Activated CD8-positive, alpha-beta memory T cell treated with anti-CD3 and anti-CD28 coated beads for 4 hours (primary cell): ENCODE data around the gene PDE7B.

Experiments used
- DNase-seq, 2 donors: peaks; one replicate each; pipeline ENCODE4 v3.0.0-alpha.2; 2020; ENCODE audit warnings: low read depth in 2 of 2

Gene PDE7B

DNA sequence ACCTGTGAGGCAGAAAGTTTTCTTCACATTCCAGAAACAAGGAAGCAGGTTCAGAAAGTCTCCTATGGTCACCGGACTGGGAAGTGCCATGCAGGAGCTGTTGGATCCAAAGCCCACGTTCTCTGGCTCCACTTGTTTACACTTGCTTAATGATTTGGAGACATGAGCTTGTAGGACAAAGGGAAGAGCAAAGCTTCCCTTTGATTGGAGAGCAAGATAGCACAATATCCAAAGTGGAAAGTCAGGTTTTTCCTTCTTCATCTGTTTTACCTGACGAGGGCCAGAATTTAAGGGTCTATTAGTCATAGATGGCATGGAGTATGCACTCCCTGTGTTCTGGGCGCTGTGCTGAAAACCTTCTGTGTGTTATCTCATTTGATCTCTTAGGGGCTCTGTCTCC, 81.2 kb downstream of the PDE7B start:
- no peak for DNase-seq

DNA sequence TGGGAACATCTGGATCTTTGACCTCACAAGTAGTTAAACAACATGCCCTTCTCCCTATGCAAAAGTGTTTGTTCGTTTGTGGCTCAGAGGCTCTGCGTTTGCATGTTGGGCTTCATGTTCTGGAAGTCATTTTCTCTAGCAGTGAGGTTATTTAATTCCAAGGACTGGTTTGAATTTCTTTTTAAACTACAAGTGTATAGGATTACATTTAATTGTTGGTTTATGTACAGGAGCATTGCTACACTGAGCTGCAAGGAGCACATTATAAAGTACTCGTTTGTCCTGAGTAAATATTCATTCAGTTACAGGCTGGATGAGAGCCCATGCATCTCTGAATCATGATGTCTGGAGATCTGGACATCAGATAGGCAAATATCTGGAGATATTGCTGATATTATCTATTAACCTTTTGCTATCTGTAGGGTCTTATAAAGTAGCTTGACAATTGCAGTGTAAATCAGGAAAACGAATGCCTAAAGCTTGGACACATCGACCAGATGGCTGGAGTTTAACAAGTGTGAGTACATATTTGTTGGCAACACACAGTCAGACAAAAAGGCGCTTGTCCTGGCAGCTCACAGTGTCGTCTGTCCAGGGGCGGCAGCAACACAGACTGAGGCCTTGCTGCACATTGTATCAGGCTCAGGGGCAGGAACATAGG, 84.6 kb downstream of the PDE7B start:
- no peak for DNase-seq

DNA sequence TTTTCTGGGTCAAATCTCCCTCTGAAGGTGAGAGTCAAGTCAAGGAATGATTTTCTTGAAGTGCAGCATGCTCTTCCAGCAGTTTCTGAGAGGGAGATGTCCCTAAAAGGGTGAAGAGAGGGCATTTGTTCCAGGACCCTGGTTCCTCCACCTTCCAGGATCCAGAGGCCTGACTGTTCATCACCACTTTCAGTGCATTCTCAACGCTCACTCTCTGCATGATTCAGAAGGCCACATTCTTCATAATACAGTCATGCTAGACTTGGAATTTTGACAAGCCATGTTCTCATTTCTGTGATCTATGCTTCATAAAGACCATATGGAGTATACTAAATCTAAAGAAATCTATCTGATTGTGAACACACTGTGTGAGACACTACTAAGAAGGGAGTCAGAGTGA, 85.1 kb downstream of the PDE7B start:
- DNase-seq = no peak

DNA sequence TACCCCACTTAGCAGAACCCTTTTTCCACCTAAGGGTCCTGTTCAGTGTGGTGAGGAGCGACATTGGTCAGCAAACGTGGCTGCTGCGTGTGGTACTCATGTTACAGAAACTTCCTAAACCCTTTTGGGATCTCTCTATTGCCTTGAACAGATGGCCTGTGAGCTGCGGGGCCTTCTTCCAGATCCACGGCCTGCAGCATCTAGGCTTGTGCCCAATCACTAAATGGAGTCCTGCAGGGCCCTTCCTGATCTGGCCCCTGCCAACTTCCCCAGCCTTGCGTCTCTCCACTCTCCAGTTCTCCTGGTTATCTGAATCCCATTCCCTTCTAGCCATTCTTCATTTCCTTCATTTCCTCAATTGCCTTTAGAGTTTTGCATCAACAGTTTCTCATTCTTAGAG, 85.6 kb downstream of the PDE7B start:
- DNase-seq = no peak

DNA sequence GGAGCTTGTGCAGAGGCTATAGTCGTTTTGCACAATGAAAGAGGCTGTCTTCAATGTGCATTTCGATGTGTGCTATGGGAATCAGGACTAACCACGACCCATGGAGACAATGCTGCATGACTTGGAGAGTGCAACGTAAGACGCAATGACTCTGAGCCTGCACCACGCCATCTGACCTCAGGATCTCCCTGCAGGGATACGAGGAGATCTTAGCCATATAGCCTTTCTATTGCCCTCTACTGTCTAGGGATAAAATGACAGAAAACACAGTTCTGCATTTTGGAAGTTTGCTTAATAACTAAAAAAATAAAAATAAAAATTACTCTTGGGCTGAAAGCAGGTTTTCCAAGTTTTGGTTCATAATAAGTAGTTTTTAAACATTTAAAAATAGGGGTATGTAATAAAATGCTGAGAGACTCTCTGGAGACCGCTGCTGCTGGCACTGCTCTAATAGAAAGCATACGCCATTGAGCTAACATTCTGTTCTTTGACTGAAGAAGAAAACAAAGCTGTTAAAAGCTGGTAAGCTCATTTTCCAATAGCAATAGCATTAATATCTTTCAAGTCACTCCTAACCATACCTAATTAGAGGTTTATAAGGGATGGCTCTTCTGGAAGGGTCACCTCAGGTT, 87.2 kb downstream of the PDE7B start:
- no peak for DNase-seq

DNA sequence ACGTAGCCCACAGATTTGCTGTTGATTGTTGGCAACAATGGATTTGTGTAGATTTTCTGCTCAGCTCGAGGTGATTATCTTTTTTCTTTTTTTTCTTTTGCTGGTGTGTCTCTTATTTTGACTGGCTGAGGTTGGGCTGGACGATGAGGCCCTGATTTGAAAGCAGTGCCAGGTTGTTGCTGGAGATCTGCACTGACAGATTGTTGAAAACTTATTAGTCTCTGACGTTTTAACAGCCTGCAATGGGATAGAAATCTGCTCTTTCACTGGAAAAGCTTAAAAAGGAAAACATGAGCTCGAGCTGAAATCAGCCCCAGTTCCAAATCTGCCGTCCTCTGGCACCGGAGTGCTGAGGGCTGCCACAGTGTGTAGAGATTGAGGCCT, 87.7 kb downstream of the PDE7B start:
- no peak for DNase-seq

DNA sequence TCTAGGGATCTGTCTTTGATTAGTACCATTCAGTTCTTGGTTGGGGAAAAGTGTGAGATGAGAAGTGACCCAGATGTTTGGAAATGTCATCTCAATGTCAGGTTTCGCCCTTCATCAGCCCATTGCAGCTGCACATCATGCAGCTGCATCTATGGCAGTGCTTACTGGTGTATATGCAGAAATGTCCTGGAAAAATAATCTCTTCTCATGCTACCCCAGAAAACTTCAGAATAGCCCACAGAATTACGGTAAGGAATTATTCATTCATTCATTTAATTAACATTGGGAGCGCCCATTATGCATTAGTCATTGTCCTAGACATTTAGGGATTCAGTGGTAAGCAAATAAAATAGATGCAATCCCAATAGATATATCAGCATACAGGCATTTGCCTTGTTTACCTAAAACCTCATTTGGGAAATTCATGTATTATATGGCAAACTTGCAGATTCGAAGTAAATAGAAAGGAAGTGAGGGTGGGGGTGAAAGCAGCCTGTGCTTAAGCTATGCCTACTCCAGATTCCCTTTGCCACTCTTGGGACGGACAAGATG, 89.2 kb downstream of the PDE7B start:
- no peak for DNase-seq

DNA sequence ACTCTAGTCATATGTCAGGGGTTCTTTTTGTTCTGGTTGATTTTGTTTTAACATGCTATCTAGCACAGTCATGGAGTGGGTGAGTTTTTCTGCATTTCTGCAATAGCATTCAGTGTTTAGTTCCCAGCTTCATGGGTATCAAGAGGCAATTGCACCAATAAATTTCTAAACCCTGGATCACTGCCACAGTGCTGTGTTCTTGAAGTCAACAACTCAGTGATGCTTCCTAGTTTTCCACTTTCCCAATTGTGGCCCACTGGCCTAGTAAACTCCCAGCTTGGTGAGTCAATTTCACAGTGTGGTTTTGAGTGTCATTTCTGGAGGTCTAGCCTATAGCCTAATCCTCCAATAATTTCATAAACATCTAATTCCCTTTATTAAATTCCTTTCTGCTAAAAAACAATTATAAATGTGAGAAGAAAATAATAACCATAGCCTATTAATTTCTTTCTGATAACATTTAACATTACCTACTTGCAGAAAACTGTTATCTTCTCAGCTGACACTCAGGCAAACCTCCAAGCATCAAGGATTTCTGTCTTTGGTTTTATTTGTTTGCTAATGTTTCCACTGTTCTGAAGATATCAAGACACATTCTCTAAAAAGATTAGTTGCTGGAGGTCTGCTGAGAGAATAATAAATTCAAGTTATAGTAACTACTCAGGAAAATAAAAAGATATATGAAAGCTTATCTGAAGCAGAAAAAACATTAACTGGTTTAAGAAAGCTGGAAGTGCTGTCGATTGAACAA, 89.9 kb downstream of the PDE7B start:
- DNase-seq = no peak

DNA sequence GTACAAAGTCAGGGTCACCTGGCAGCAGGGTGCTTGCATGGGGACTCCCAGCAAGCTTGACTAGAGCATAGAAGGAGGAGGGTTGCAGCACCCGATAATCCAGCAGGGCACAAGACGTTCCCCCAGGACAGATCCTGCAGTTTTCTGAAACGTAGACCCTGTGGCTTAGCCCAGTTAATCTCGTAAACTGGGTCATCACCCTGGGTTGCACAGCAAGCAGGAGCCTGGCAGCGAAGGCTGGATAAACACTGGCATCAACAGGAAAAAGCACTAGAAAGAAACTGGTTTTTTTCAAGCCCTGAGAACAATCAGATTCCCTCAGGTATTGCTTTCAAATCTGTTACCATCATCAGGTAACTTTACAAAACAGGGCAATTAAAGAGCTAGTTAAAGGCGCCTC, 92.6 kb downstream of the PDE7B start:
- no peak for DNase-seq

DNA sequence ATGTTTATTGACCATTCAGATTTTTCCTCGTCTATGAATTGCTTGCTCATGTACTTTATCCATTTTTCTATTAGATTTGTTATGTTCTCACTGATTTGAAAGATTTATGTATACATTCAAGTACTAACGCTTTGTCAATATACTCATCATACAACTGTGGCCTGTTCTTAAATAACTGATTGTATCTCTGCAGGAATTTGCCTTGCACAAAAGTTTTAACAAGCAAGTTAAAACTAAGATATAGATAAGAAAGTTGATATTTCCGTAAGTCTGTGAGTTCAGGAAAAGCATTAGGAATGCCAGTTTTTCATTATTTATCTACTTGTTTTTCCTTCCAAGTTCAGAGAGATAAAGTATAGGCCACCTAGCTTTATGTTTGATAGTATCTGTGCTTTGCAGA, 95.2 kb downstream of the PDE7B start:
- no peak for DNase-seq

DNA sequence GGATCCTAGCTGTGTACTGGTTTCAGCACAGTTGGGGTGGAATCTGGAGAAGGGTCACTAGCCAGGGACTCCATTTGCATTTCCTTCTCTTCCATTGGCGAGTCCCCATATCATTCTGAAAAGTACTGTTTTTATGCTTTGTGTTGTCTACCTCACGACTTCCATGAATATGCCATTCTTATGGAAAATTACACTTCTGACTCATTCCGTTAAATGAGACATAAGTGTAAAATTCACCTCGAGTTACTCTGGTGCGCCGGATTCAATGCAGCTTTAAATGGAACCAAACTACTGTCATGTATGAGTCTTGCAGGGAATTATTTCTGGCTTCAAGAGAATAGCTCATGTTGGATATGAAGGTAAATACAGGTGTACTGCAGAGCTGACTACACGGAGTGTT, 99.2 kb downstream of the PDE7B start:
- DNase-seq = no peak

DNA sequence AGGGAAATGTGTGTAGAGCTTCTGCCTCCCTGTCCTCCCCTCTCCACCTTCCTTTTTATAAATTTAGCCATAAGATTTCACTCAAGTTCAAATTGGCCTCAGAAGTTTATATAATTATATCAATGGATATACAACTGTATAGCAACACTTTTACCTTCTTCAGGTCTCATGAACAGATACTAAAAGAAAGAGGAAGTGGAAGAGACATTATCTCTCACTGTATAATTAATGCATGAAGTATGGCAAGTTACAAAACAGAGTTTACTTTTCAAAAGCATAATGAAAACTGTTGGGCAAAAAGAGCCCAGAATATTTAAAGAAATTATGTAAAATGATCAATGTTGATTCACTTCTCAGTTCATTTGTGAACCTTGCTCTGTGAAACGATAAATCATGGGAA, 99.7 kb downstream of the PDE7B start:
- no peak for DNase-seq

DNA sequence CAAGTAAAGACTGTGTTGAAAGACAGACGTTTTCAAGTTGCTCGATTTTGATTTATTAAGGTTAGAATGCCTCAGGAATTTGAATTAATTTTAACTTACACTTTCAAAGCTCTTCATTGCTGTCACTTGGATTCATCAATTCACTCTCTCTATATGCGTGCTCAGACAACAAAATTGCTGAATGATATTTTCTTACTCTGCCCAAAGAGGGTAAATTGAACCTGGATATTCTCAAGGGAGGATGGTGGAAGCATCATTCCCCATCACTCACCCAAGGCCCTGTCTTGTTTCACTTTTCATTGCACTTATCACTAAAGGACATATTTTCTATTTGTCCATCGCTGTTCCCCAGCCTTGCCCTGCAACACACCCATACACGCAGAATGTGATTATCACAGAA, 102.3 kb downstream of the PDE7B start:
- no peak for DNase-seq

DNA sequence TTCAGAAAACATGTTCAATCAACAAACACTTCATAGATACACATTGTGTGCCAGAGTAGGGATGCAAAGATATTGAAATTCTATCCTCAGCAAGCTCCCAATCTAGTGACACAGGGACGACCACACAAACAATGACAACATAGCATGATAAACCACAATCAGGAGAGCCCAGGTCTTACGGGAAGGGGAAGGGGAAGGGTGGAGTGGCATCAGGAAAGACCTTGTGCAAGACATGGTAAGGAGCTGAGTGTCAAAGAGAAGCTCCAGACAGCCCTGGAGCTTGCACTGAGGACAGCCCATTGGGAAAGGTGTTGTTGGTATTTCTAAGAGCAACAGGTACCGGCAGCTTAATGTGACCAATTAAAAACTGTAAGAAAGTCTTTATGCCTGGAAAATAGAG, 103.6 kb downstream of the PDE7B start:
- DNase-seq = no peak

DNA sequence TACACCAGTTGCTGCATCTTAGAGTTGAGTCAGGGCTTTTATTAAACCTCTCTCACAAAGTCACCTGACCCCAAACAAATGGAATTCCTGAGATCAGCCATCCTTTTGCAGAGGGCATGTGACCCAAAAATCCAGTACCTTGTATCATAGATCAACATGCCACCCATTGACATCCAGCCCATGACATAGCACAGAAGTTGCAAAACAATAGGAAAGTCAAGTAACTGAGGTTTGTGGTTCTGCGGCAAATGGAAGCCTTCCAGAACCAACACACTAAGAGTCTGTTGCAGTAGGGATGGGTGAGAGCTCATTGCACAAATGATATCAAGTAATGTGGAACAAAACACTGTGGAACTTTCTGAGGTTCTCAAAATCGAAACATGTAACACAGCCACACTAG, 111.2 kb downstream of the PDE7B start:
- no peak for DNase-seq

DNA sequence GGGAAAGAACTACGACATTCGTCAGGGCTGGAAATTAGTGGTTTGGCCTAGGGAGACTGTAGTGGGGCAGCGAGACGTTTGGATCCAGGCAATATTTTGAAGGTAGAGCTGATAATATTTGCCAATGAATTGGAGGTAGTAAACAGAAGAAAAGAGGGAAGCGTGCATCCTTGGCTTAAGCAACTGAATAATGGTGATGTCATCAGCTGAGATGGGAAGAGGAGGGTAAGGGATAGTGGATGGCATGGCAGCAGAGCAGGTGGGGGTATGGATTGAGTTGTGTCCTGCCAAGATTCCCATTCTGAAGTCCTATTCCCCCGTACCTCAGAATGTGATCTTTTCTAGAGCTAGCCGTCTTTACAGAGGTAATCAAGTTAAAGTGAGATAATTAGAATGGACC, 119.2 kb downstream of the PDE7B start:
- no peak for DNase-seq

DNA sequence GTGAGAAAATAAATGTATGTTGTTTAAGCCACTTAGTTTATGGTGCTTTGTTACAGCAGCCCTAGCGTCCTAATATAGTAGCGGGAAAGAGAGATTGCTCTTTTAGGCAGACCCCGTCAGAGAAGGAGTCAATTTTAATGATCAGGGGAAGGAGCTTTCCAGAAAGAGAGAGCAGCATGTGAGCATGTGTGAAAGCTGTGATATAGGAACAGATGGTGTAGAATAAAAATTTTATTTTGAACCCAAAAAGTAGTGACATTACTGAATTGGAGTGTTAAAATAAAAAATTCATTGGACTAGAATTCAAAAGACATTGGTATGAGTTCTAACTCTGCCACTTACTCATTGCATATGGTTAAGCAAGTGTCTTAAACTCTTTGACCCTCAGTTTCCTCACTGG, 119.8 kb downstream of the PDE7B start:
- DNase-seq = no peak

DNA sequence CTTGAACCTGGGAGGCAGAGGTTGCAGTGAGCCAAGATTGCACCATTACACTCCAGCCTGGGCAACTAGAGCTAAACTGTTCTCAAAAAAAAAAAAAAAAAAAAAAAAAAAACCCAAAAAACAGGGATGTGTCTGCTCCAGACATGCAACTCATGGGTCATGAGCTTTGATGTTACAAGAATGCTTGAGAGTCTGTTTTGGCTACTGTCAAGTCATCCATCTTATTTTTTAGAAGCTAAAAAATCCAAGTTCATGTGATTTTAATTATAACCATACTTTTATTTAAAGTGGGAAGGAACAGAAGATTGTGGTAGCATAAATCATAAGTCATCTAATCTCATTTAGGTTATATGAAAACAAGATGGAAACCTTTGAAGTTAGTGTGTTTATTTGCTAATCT, 120.6 kb downstream of the PDE7B start:
- DNase-seq = no peak

DNA sequence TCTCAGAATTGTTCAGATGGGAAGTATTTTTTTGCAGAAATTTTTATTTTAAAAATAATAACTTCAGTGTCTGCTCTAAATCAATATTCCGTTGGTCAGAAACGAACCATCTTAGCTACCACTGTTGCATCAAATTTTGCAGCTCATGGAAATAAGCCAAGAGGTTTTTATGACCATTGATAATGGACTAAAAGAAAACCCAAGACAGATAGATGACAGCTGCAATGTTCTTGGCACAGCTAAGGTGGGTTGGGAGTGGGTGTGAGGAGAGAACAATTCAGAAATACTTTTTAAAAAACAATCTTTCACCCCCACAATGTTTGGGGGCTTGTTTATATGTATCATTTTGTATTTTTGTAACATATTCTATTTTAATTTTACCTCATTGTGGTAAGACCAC, 121.1 kb downstream of the PDE7B start:
- DNase-seq = no peak

DNA sequence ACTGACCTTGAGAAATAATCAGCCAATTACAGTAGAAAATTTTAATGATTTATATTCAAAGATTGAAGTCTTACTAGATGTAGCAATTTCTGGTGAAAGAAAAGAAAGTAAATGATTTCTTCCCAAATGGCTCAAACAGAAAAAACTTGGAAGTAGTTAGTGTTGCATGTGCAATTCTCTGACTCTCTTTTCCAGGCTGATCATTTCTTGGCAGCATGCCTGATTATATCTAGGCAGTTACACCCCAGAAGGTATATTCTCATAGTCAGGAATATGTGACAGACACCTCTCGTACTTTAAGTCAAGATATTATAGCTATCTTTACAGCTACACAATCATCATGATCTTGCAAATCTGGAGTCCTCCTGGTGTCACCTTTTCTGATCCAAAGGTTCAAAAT, 122.9 kb downstream of the PDE7B start:
- no peak for DNase-seq

DNA sequence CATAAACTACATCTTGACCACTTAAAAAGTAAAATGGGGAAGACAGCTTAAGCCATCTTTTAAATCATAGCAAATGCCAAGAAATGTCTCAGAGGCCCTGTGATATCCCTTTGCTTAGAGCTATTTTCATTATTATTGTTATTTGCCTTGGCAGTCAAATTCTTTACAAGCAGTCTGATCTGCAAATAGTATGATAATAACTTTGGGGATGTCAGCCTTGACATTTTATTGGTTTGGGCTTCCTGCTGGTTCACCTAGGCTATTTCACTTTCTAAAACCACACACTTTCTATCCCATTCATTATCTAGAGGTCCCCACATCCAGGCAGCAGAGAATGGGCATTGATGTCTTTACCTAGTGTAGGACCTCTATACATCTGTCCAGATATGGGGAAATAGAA, 125.1 kb downstream of the PDE7B start:
- DNase-seq = no peak

DNA sequence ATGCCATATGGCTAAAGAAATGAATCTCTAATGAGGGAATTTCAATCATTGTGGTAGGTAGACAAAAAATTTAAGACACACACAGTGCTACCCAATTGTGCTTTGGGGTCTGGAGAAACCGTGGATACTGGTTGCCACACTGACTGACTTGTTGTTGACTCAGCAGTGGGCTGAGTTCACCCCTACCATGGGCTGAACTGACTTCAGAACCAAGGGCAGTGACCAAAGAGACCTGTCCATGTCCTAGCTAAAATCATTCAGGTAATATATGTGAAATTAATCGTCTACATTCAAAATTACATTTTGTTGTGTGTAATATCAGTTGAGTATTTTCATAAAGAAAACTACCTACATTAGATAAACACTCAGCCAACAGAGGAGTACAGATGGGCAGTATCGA, 131.6 kb downstream of the PDE7B start:
- no peak for DNase-seq

DNA sequence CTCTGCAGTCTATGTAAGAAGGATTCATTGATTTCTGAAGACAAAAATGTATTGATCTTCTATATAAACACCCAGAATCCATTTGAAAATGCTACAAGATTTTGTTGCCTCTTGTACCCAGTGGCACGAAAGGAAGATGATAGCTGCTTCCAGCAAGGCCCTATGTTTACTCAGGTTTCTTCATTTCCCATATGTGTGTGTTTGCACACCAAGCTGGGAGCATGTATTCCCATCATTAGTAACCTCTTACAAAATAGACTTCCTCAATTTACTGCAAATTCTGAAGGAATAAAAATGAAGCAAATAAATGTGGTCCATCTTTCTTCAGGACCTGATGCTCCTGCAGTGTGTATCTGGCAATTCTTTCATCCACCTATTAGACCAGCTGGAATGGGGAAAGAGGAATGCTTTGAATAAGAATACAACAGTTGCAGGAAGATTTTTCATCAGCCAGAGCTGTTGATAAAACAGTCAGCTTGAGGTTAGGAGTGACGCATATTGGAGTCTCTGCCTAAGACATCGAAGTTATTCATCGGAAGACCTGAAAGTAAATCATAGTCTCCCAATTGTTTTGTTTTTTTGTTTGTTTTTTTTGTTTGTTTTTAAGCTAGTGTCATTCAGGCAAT, 132.3 kb downstream of the PDE7B start:
- DNase-seq = no peak
